Endothelial cell of umbilical vein (primary cell): ENCODE measurements around the gene NCKAP5. TPM values are rescaled to one million over a fixed set of nuclear protein-coding genes. Genes with fewer than 3 reads are reported as not detected.

Source experiments
- BruUV-seq: library from RNA; stranded (reverse); fragments of 400-500 nt; replicated peaks from 2 replicates; lab custom pipeline; 2021; lab: Mats Ljungman, UMichigan
- CTCF ChIA-PET: fragments of 300-600, 350-600 bp; sonication (Branson Sonifier 250); formaldehyde crosslinking; loops from one replicate; lab custom pipeline; 2021; ENCODE audit warnings: antibody characterized with exemption, inconsistent platforms; lab: Charles Lee
- POLR2A ChIA-PET: fragments of 300-600, 350-600 bp; sonication (Branson Sonifier 250); formaldehyde crosslinking; loops from one replicate; lab custom pipeline; 2021; ENCODE audit warnings: antibody characterized with exemption, inconsistent platforms; lab: Charles Lee
- DNase-seq: peaks from one replicate; pipeline ENCODE4 v3.0.0-alpha.2; 2011; ENCODE audit warnings: low read depth, low spot score
- FAIRE-seq: peaks from 2 replicates; lab custom pipeline; 2011; peaks lifted over from hg19 to GRCh38; lab: Jason Lieb, UNC
- H2AFZ ChIP-seq: 2 replicates; pipeline ENCODE4 v1.6.0; 2012; ENCODE audit warnings: low read depth, low read length, control low read depth, inconsistent platforms
- H3K27ac ChIP-seq: 2 replicates; pipeline ENCODE4 v1.5.1; 2011; ENCODE audit warnings: low read depth, mild to moderate bottlenecking, control low read depth, low read length, moderate library complexity; ENCODE audit not compliant: insufficient read depth
- H3K27me3 ChIP-seq, 2 experiments: 2 replicates each; pipeline versions ENCODE4 v1.6.0 to v1.6.1; 2011; ENCODE audit warnings: low read length in 2 of 2, mixed read lengths in 1 of 2; ENCODE audit not compliant: control insufficient read depth in 2 of 2, insufficient read depth in 2 of 2
- H3K36me3 ChIP-seq, 2 experiments: 2 replicates in 1 of 2; 3 replicates in 1 of 2; pipeline ENCODE4 v1.5.1; 2011; ENCODE audit warnings: low read length in 2 of 2, mild to moderate bottlenecking in 1 of 2, moderate library complexity in 1 of 2; ENCODE audit not compliant: control insufficient read depth in 2 of 2, insufficient read depth in 2 of 2; ENCODE audit errors: extremely low read depth in 1 of 2
- H3K4me1 ChIP-seq: 3 replicates; pipeline ENCODE4 v1.5.1; 2011; ENCODE audit warnings: mild to moderate bottlenecking, low read length; ENCODE audit not compliant: control insufficient read depth, insufficient read depth; ENCODE audit errors: extremely low read depth
- H3K4me2 ChIP-seq: 2 replicates; pipeline ENCODE4 v1.6.1; 2011; ENCODE audit warnings: low read length, control low read depth, mixed read lengths; ENCODE audit not compliant: insufficient read depth
- H3K4me3 ChIP-seq, 3 experiments: fragments of 200-600 bp in 1 of 3; sonication (generic), shearing (Covaris generic) in 1 of 3; replicated peaks in 1 of 3; 2 replicates each; pipeline ENCODE4 v1.5.1; 2011 to 2016; ENCODE audit warnings: control low read depth in 3 of 3, low read length in 3 of 3, mild to moderate bottlenecking in 2 of 3, inconsistent platforms in 1 of 3, low read depth in 1 of 3, moderate library complexity in 1 of 3; ENCODE audit not compliant: insufficient read depth in 1 of 3
- H3K79me2 ChIP-seq: 2 replicates; pipeline ENCODE4 v1.6.0; 2012; ENCODE audit warnings: low read length, inconsistent platforms; ENCODE audit not compliant: control insufficient read depth, insufficient read depth
- H3K9ac ChIP-seq: replicated peaks from 2 replicates; pipeline ENCODE3; 2011; ENCODE audit warnings: low read length, control low read depth; ENCODE audit not compliant: insufficient read depth; ENCODE audit errors: extremely low read depth
- H3K9me1 ChIP-seq: replicated peaks from 3 replicates; pipeline ENCODE4 v1.6.0; 2011; ENCODE audit warnings: mild to moderate bottlenecking, low read length; ENCODE audit not compliant: control insufficient read depth, insufficient read depth; ENCODE audit errors: extremely low read depth
- H3K9me3 ChIP-seq: replicated peaks from 2 replicates; pipeline ENCODE4 v1.5.1; 2012; ENCODE audit warnings: low read length, inconsistent platforms; ENCODE audit not compliant: control insufficient read depth, insufficient read depth
- H4K20me1 ChIP-seq: replicated peaks from 2 replicates; pipeline ENCODE3; 2011; ENCODE audit warnings: mild to moderate bottlenecking, low read length; ENCODE audit not compliant: control insufficient read depth, insufficient read depth; ENCODE audit errors: extremely low read depth
- EZH2 ChIP-seq: IDR thresholded peaks from 2 replicates; pipeline ENCODE4 v1.6.1; 2012; ENCODE audit warnings: borderline replicate concordance, low read depth, mild to moderate bottlenecking, moderate library complexity, low read length, inconsistent platforms; ENCODE audit not compliant: severe bottlenecking
- FOS ChIP-seq: IDR thresholded peaks from 2 replicates; pipeline ENCODE4 v1.6.1; 2011; ENCODE audit warnings: mild to moderate bottlenecking, low read length, moderate library complexity, borderline replicate concordance; ENCODE audit not compliant: insufficient read depth
- JUN ChIP-seq: IDR thresholded peaks from 2 replicates; pipeline ENCODE4 v1.6.1; 2011; ENCODE audit warnings: borderline replicate concordance, low read depth; ENCODE audit not compliant: insufficient read length, insufficient read depth
- MYC ChIP-seq: IDR thresholded peaks from one replicate; pipeline ENCODE4 v1.6.1; 2011; ENCODE audit warnings: mild to moderate bottlenecking, low read depth, low read length
- POLR2A ChIP-seq: IDR thresholded peaks from 2 replicates; pipeline ENCODE4 v1.6.1; 2012; ENCODE audit warnings: low read depth, mild to moderate bottlenecking, control low read depth, low read length
- POLR2AphosphoS5 ChIP-seq: IDR thresholded peaks from 2 replicates; pipeline ENCODE4 v1.6.1; 2012; ENCODE audit warnings: low read depth, mild to moderate bottlenecking, control low read depth, low read length, moderate library complexity; ENCODE audit not compliant: insufficient read depth
- dilution Hi-C: fragments of 300-500 bp; cut with MboI; formaldehyde crosslinking; loops from one replicate; pipeline ENCODE4 v1.15.0; 2019; ENCODE audit warnings: low sequenced_read_pairs; ENCODE audit not compliant: extremely low pct_ligation_motif_present
- intact Hi-C: fragments of 100-400 bp; cut with micrococcal nuclease; formaldehyde crosslinking; loops from one replicate; pipeline ENCODE4 v1.10.0; 2022
- polyA plus RNA-seq, 4 experiments: library from polyadenylated mRNA; depleted of rRNA in 3 of 4; stranded (reverse) in 3 of 4; unstranded in 1 of 4; fragments of >200 nt; gene quantifications; 2 replicates each; pipeline versions ENCODE4 v1.2.1 to v1.2.3, GENCODE V29; 2011 to 2012; ENCODE audit warnings: missing spikeins in 1 of 4
- total RNA-seq: library from RNA; stranded (reverse); gene quantifications from 2 replicates; pipeline ENCODE4 v1.2.3, GENCODE V29; 2021
- TF ChIP-seq, protein P1 (sequence below): IDR thresholded peaks from 2 replicates; pipeline ENCODE4 v1.6.1; 2011; ENCODE audit not compliant: insufficient read depth, insufficient read length
- TF ChIP-seq, protein P2 (sequence below), 2 donors: IDR thresholded peaks; 1 replicate in 1 of 2; 2 replicates in 1 of 2; pipeline ENCODE4 v1.5.1; 2011; ENCODE audit warnings: low read length in 2 of 2, mild to moderate bottlenecking in 2 of 2, moderate library complexity in 2 of 2, control low read depth in 1 of 2, inconsistent platforms in 1 of 2, low read depth in 1 of 2; ENCODE audit not compliant: insufficient read depth in 1 of 2; ENCODE audit errors: extremely low read depth in 1 of 2

The NCKAP5 gene
- total and polyA plus RNA-seq, 2 donors (not counting 3 experiments of a cell fraction or from before 2014, with no cell fraction given), result 0.47 to 3.3 TPM

- no peak overlapping the region for H3K27ac ChIP-seq
- no peak for FAIRE-seq
- CTCF ChIA-PET, result no interaction called here
- H3K4me3 ChIP-seq, result no peak overlapping the region
- no peaks in the 10 kb centered on the region for H3K79me2 ChIP-seq
- intact Hi-C loops (no loop called here), dilution Hi-C loops (no loop called here)
- H3K4me2 ChIP-seq, result no peak overlapping the region
- H3K9me1 ChIP-seq, result no peaks in the 10 kb centered on the region
- DNase-seq, result no peak
- H4K20me1 ChIP-seq, result no peaks in the 10 kb centered on the region
- no peak overlapping the region for H2AFZ ChIP-seq
- TF ChIP-seq POLR2A (no peak), FOS (no peak), MYC (no peak), EZH2 (no peak), JUN (no peak), POLR2AphosphoS5 (no peak)
- TF ChIP-seq, protein P1, sequence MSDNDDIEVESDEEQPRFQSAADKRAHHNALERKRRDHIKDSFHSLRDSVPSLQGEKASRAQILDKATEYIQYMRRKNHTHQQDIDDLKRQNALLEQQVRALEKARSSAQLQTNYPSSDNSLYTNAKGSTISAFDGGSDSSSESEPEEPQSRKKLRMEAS, result no peak
- TF ChIP-seq, protein P2, sequence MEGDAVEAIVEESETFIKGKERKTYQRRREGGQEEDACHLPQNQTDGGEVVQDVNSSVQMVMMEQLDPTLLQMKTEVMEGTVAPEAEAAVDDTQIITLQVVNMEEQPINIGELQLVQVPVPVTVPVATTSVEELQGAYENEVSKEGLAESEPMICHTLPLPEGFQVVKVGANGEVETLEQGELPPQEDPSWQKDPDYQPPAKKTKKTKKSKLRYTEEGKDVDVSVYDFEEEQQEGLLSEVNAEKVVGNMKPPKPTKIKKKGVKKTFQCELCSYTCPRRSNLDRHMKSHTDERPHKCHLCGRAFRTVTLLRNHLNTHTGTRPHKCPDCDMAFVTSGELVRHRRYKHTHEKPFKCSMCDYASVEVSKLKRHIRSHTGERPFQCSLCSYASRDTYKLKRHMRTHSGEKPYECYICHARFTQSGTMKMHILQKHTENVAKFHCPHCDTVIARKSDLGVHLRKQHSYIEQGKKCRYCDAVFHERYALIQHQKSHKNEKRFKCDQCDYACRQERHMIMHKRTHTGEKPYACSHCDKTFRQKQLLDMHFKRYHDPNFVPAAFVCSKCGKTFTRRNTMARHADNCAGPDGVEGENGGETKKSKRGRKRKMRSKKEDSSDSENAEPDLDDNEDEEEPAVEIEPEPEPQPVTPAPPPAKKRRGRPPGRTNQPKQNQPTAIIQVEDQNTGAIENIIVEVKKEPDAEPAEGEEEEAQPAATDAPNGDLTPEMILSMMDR (IDR thresholded peaks at IDR 0.05; ENCODE audit: extremely low read depth in 1 of 2, insufficient read depth in 1 of 2, low read depth in 1 of 2, low read length in 2 of 2), result no peak
- peaks cover 0 to 5% of the 10 kb centered on the region in 2 experiments for H3K27me3 ChIP-seq
- no peaks in the 10 kb centered on the region for H3K36me3 ChIP-seq
- POLR2A ChIA-PET, result no interaction called here
- no peaks in the 10 kb centered on the region for H3K4me1 ChIP-seq
- BruUV-seq, result no TSS peak
- H3K9ac ChIP-seq, result no peak overlapping the region
- H3K9me3 ChIP-seq, result no peaks in the 10 kb centered on the region
Measured at GRCh38 chr2:132627536-132627935, 940.7 kb downstream of the NCKAP5 start.
